Suprapubic skin (tissue), 4 donors: Measurements from ENCODE around the gene FZD7. TPM values are rescaled to one million over a fixed set of nuclear protein-coding genes. Genes with fewer than 3 reads are reported as not detected.

Experiments
- DNase-seq, 2 donors: peaks; one replicate each; pipeline ENCODE4 v3.0.0-alpha.2; 2019; ENCODE audit warnings: low spot score in 2 of 2
- H3K27ac ChIP-seq: fragments of 200-600 bp; sonication (generic); one replicate; pipeline ENCODE4 v1.5.1; 2019
- H3K27me3 ChIP-seq: fragments of 200-600 bp; sonication (generic); one replicate; pipeline ENCODE4 v1.5.1; 2019
- H3K36me3 ChIP-seq: fragments of 200-600 bp; sonication (generic); one replicate; pipeline ENCODE4 v1.5.1; 2019
- H3K4me1 ChIP-seq: fragments of 200-600 bp; sonication (generic); one replicate; pipeline ENCODE4 v1.5.1; 2019
- H3K4me3 ChIP-seq: fragments of 200-600 bp; sonication (generic); one replicate; pipeline ENCODE4 v1.5.1; 2019; ENCODE audit warnings: mild to moderate bottlenecking
- H3K9me3 ChIP-seq: fragments of 200-600 bp; sonication (generic); one replicate; pipeline ENCODE4 v1.5.1; 2019
- EP300 ChIP-seq: sonication (generic); formaldehyde crosslinking; IDR thresholded peaks from one replicate; pipeline ENCODE4 v1.6.1; 2017; ENCODE audit warnings: antibody characterized with exemption
- POLR2A ChIP-seq, 2 donors: fragments of 450-650 bp; IDR thresholded peaks; one replicate each; pipeline ENCODE4 v1.6.1; 2017; ENCODE audit warnings: antibody characterized with exemption in 2 of 2, mild to moderate bottlenecking in 2 of 2, moderate library complexity in 2 of 2
- POLR2AphosphoS5 ChIP-seq, 3 donors: sonication (generic); formaldehyde crosslinking; IDR thresholded peaks; one replicate each; pipeline ENCODE4 v1.6.1; 2017; ENCODE audit warnings: antibody characterized with exemption in 3 of 3
- WGBS: methylation state at CpG from one replicate; pipeline ENCODE4 v1.1.5; 2018; 5-methylcytosine and 5-hydroxymethylcytosine counted together
- total RNA-seq, 4 donors: library from RNA; depleted of rRNA; stranded (reverse); fragments of >200 nt; gene quantifications; one replicate each; pipeline ENCODE4 v1.1.0, GENCODE V29; 2016
- TF ChIP-seq, protein P1 (sequence below), 2 donors: fragments of 200-600 bp in 1 of 2; fragments of 450-650 bp in 1 of 2; sonication (generic) in 1 of 2; IDR thresholded peaks; one replicate each; pipeline ENCODE4 v1.5.1; 2016 to 2019; ENCODE audit warnings: antibody characterized with exemption in 2 of 2, mild to moderate bottlenecking in 1 of 2, moderate library complexity in 1 of 2

The FZD7 gene
- total RNA-seq, 4 donors from 2014 or later = 13.5 to 31.3 (median 23.6) TPM

- no peaks in the 10 kb centered on the region for H3K27me3 ChIP-seq
- no peaks in the 10 kb centered on the region for H3K36me3 ChIP-seq
- DNase-seq = no peak
- TF ChIP-seq EP300 (no peak), POLR2A (IDR thresholded peaks at IDR 0.05) (no peak), POLR2AphosphoS5 (IDR thresholded peaks at IDR 0.05) (no peak)
- TF ChIP-seq, protein P1, sequence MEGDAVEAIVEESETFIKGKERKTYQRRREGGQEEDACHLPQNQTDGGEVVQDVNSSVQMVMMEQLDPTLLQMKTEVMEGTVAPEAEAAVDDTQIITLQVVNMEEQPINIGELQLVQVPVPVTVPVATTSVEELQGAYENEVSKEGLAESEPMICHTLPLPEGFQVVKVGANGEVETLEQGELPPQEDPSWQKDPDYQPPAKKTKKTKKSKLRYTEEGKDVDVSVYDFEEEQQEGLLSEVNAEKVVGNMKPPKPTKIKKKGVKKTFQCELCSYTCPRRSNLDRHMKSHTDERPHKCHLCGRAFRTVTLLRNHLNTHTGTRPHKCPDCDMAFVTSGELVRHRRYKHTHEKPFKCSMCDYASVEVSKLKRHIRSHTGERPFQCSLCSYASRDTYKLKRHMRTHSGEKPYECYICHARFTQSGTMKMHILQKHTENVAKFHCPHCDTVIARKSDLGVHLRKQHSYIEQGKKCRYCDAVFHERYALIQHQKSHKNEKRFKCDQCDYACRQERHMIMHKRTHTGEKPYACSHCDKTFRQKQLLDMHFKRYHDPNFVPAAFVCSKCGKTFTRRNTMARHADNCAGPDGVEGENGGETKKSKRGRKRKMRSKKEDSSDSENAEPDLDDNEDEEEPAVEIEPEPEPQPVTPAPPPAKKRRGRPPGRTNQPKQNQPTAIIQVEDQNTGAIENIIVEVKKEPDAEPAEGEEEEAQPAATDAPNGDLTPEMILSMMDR (IDR thresholded peaks at IDR 0.05) = no peak
- WGBS = 76% methylated on average over 6 of the region's 6 CpGs
- H3K27ac ChIP-seq = no peak overlapping the region
- H3K4me1 ChIP-seq = peaks cover 11% of the 10 kb centered on the region
- H3K9me3 ChIP-seq = no peaks in the 10 kb centered on the region
- no peak overlapping the region for H3K4me3 ChIP-seq
Measured at GRCh38 chr2:202043475-202043874, 9.8 kb downstream of the FZD7 start.

DNA sequence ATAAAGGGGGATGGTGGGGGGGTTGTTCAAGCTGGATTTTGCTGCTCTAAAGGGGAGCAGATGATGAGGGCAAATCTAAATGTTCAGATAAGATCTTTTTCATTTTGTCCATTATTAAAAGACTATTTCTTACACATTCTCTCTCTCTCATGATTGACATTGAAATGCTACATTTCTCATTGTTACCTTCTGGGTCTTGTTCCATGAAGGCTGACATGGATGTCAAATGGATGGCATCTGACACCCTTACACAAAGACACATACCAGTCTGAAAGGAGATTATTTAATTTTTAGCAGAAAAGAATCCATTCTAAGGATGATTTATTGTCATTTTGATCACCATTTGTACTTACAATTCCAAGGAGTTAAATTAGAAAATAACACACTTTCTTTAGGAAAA lies 11.1 kb downstream of the FZD7 start:
- no peak for TF ChIP-seq EP300
- TF ChIP-seq, protein P1 (IDR thresholded peaks at IDR 0.05) = no peak
- TF ChIP-seq POLR2AphosphoS5 (IDR thresholded peaks at IDR 0.05) = no peak
- TF ChIP-seq POLR2A (IDR thresholded peaks at IDR 0.05) = no peak
- H3K4me3 ChIP-seq = no peak overlapping the region
- no peak overlapping the region for H3K27ac ChIP-seq
- no peaks in the 10 kb centered on the region for H3K27me3 ChIP-seq
- H3K36me3 ChIP-seq = no peaks in the 10 kb centered on the region
- DNase-seq = no peak
- H3K9me3 ChIP-seq = no peaks in the 10 kb centered on the region
- H3K4me1 ChIP-seq = no peaks in the 10 kb centered on the region

GRCh38 chr2:202046572-202046971 lies 12.9 kb downstream of the FZD7 start:
- Histone ChIP-seq H3K4me3 (no peak overlapping the region), H3K9me3 (no peaks in the 10 kb centered on the region), H3K4me1 (no peaks in the 10 kb centered on the region), H3K27ac (no peak overlapping the region), H3K27me3 (no peaks in the 10 kb centered on the region), H3K36me3 (no peaks in the 10 kb centered on the region)
- TF ChIP-seq, protein P1 (IDR thresholded peaks at IDR 0.05) = no peak
- TF ChIP-seq POLR2A (IDR thresholded peaks at IDR 0.05) (no peak), EP300 (no peak), POLR2AphosphoS5 (IDR thresholded peaks at IDR 0.05) (no peak)
- 83% methylated on average over 7 of the region's 7 CpGs for WGBS
- DNase-seq = no peak

GRCh38 chr2:202049092-202049728 lies 15.6 kb downstream of the FZD7 start:
- Histone ChIP-seq H3K27me3 (no peaks in the 10 kb centered on the region), H3K27ac (no peak overlapping the region), H3K9me3 (no peaks in the 10 kb centered on the region), H3K36me3 (no peaks in the 10 kb centered on the region), H3K4me1 (peaks cover 4% of the 10 kb centered on the region), H3K4me3 (no peak overlapping the region)
- TF ChIP-seq, protein P1 (IDR thresholded peaks at IDR 0.05) = no peak
- TF ChIP-seq EP300 (no peak), POLR2AphosphoS5 (IDR thresholded peaks at IDR 0.05) (no peak), POLR2A (IDR thresholded peaks at IDR 0.05) (no peak)
- 96% methylated on average over 2 of the region's 2 CpGs for WGBS
- DNase-seq = no peak

DNA sequence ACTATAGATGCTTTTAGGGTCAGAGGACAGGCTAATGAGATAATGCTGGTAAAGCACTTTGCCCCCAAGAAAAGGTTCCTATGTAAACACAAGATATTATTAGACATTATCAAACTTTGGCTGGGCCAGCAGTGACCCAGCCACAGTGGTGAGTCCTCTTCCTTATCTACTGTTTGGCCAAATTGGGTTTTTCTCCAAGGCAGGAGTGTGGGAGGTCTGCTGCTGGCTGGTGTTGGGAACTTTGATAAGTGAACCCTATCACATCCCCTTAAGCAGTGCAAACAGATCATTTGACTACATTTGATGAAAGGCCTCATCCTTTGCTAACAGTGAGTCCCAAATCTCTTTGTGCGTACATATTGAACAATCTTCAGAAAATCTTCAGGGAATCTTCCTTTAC lies 16.2 kb downstream of the FZD7 start:
- Histone ChIP-seq H3K4me3 (no peak overlapping the region), H3K36me3 (no peaks in the 10 kb centered on the region), H3K27ac (no peak overlapping the region), H3K27me3 (peaks cover 4% of the 10 kb centered on the region), H3K9me3 (no peaks in the 10 kb centered on the region), H3K4me1 (peaks cover 4% of the 10 kb centered on the region)
- WGBS = 98% methylated on average over 1 of the region's 1 CpG
- no peak for DNase-seq
- TF ChIP-seq, protein P1 (IDR thresholded peaks at IDR 0.05) = no peak
